CD4-positive, alpha-beta memory T cell (primary cell): ENCODE results near the gene KCNA5. TPM values are rescaled to one million over a fixed set of nuclear protein-coding genes. Genes with fewer than 3 reads are reported as not detected.

Experiments used
- CTCF ChIA-PET: fragments of 350-600 bp; sonication (Branson Sonifier 250); formaldehyde crosslinking; loops from one replicate; lab custom pipeline; 2021; ENCODE audit warnings: inconsistent platforms; ENCODE audit not compliant: partially characterized antibody; lab: Charles Lee
- POLR2A ChIA-PET: fragments of 350-600 bp; sonication (Branson Sonifier 250); formaldehyde crosslinking; loops from one replicate; lab custom pipeline; 2021; ENCODE audit not compliant: partially characterized antibody; lab: Charles Lee
- DNase-seq, 5 donors: peaks; one replicate each; pipeline versions ENCODE4 v3.0.0 to v3.0.0-alpha.2; 2020 to 2022; ENCODE audit warnings: mixed read lengths in 1 of 5
- H3K27ac ChIP-seq: one replicate; pipeline ENCODE4 v1.7.0; 2013; ENCODE audit warnings: low read depth, low read length
- H3K27me3 ChIP-seq: 2 replicates; pipeline ENCODE4 v1.7.0; 2013; ENCODE audit warnings: mild to moderate bottlenecking, low read length, moderate library complexity; ENCODE audit not compliant: insufficient read depth
- H3K36me3 ChIP-seq: 2 replicates; pipeline ENCODE4 v1.7.0; 2013; ENCODE audit warnings: mild to moderate bottlenecking, low read length, moderate library complexity; ENCODE audit not compliant: insufficient read depth
- H3K4me1 ChIP-seq: 2 replicates; pipeline ENCODE4 v1.7.0; 2013; ENCODE audit warnings: mild to moderate bottlenecking, low read length, moderate library complexity; ENCODE audit not compliant: insufficient read depth
- H3K4me3 ChIP-seq, 2 donors: one replicate each; pipeline ENCODE4 v1.7.0; 2013; ENCODE audit warnings: low read length in 2 of 2, mild to moderate bottlenecking in 1 of 2
- H3K9me3 ChIP-seq, 2 donors: one replicate each; pipeline ENCODE4 v1.7.0; 2013; ENCODE audit warnings: low read length in 2 of 2, control low read depth in 1 of 2; ENCODE audit not compliant: control insufficient read depth in 1 of 2
- H3K27ac Mint-ChIP-seq, 7 donors: one replicate each; pipeline ENCODE4 v1.8.0; 2020 to 2021; ENCODE audit warnings: mixed read lengths in 7 of 7, mild to moderate bottlenecking in 6 of 7, inconsistent platforms in 3 of 7, moderate library complexity in 3 of 7
- H3K27me3 Mint-ChIP-seq, 2 donors: one replicate each; pipeline ENCODE4 v1.8.0; 2020 to 2021; ENCODE audit warnings: mixed read lengths in 2 of 2
- H3K36me3 Mint-ChIP-seq, 2 donors: one replicate each; pipeline ENCODE4 v1.8.0; 2020 to 2021; ENCODE audit warnings: mixed read lengths in 2 of 2, inconsistent platforms in 1 of 2, mild to moderate bottlenecking in 1 of 2
- H3K4me1 Mint-ChIP-seq, 4 donors: one replicate each; pipeline ENCODE4 v1.8.0; 2020 to 2021; ENCODE audit warnings: mixed read lengths in 4 of 4, mild to moderate bottlenecking in 1 of 4
- H3K4me3 Mint-ChIP-seq, 8 donors: one replicate each; pipeline ENCODE4 v1.8.0; 2020 to 2021; ENCODE audit warnings: mixed read lengths in 8 of 8, mild to moderate bottlenecking in 7 of 8, moderate library complexity in 6 of 8, inconsistent platforms in 3 of 8
- H3K9me3 Mint-ChIP-seq, 8 donors: one replicate each; pipeline ENCODE4 v1.8.0; 2020 to 2021; ENCODE audit warnings: mixed read lengths in 8 of 8, mild to moderate bottlenecking in 5 of 8, inconsistent platforms in 3 of 8, moderate library complexity in 1 of 8
- intact Hi-C: fragments of 100-400 bp; cut with micrococcal nuclease; formaldehyde crosslinking; loops from one replicate; pipeline ENCODE4 v1.15.1; 2023
- polyA plus RNA-seq, 2 donors: library from polyadenylated mRNA; unstranded; fragments of 300-500 nt; fragmentation: Illumina TruSeq; gene quantifications; one replicate each; pipeline ENCODE4 v1.2.3, GENCODE V29; 2021
- total RNA-seq, 2 experiments: library from RNA; stranded (reverse); gene quantifications; one replicate each; pipeline ENCODE4 v1.2.3, GENCODE V29; 2021

KCNA5 gene
- total and polyA plus RNA-seq, 4 experiments from 2014 or later: not detected

GRCh38 chr12:5017638-5018348 is 25.9 kb upstream of the KCNA5 start:
- Histone ChIP-seq H3K27ac (no peak overlapping the region), H3K36me3 (no peaks in the 10 kb centered on the region), H3K4me3 (no peak overlapping the region), H3K4me1 (no peaks in the 10 kb centered on the region), H3K9me3 (no peaks in the 10 kb centered on the region), H3K27me3 (no peaks in the 10 kb centered on the region)
- Mint-ChIP-seq H3K27ac (no peak overlapping the region), H3K36me3 (no peaks in the 10 kb centered on the region), H3K27me3 (peaks cover 2 to 14% of the 10 kb centered on the region in 2 donors), H3K4me1 (no peaks in the 10 kb centered on the region), H3K9me3 (no peaks in the 10 kb centered on the region), H3K4me3 (no peak overlapping the region)
- ChIA-PET CTCF (no interaction called here), POLR2A (no interaction called here)
- intact Hi-C loops: no loop called here
- DNase-seq: no peak

DNA sequence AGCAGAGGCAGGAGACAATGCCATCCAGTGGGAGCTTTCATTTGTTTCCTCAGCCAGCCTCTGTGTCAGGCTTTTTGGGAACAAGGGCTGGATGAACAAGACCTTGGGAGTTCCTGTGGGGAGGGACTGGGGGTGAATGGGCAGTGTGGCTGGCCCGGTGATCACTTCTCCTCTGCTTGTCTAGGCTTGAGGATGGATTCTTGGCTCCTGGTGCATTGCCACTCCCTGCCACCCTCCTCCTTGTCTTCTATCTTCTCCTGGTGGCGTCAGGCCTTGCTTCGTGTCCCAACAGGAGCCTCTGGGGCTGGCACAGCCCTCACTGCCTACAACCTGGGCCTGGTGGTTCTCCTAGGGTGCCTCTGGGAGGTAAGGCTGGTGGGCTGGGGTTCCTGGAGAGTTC is 25.0 kb upstream of the KCNA5 start:
- H3K4me1 ChIP-seq: no peaks in the 10 kb centered on the region
- no peaks in the 10 kb centered on the region for H3K9me3 ChIP-seq
- no peak overlapping the region for H3K27ac ChIP-seq
- ChIA-PET CTCF (interaction anchor here (0.6 kb wide), 1 partner anchor 170 kb away, joined by 3 read pairs; no protein-coding TSS in a partner anchor), POLR2A (no interaction called here)
- Mint-ChIP-seq H3K4me1 (no peaks in the 10 kb centered on the region), H3K27ac (no peak overlapping the region), H3K27me3 (peaks cover 2 to 17% of the 10 kb centered on the region in 2 donors), H3K4me3 (no peak overlapping the region), H3K9me3 (no peaks in the 10 kb centered on the region), H3K36me3 (no peaks in the 10 kb centered on the region)
- DNase-seq: no peak
- intact Hi-C loops: no loop called here
- no peaks in the 10 kb centered on the region for H3K27me3 ChIP-seq
- H3K36me3 ChIP-seq: no peaks in the 10 kb centered on the region
- no peak overlapping the region for H3K4me3 ChIP-seq

DNA sequence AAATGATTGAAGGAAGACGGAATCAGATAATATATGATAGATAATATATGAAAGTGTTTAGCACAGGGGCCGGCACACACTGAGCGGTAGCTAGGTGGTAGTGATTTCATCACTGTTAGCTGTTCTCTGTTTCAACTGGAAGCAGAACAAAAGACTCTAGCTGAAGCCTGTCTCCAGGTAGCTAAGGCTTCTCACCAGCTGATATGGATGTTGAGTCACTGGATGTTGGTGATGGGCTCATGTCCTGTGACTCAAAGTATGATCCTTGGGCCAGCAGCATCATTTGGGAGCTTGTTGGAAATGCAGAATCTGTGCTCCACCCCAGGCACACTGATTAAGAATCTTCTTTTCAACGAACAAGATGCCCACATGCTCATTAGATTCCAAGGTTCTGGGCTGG is 21.7 kb upstream of the KCNA5 start:
- DNase-seq: no peak
- ChIA-PET POLR2A (no interaction called here), CTCF (interaction anchor here (0.8 to 2.0 kb wide), 9 partner anchors 9 to 165 kb away, joined by 3 to 8 read pairs (median 4); no protein-coding TSS in a partner anchor)
- Mint-ChIP-seq H3K4me3 (no peak overlapping the region), H3K36me3 (no peaks in the 10 kb centered on the region), H3K4me1 (no peaks in the 10 kb centered on the region), H3K27me3 (peaks cover 12 to 27% of the 10 kb centered on the region in 2 donors), H3K9me3 (no peaks in the 10 kb centered on the region), H3K27ac (no peak overlapping the region)
- Histone ChIP-seq H3K4me1 (no peaks in the 10 kb centered on the region), H3K4me3 (no peak overlapping the region), H3K27me3 (no peaks in the 10 kb centered on the region), H3K36me3 (no peaks in the 10 kb centered on the region), H3K27ac (no peak overlapping the region), H3K9me3 (no peaks in the 10 kb centered on the region)
- intact Hi-C loops: no loop called here

DNA sequence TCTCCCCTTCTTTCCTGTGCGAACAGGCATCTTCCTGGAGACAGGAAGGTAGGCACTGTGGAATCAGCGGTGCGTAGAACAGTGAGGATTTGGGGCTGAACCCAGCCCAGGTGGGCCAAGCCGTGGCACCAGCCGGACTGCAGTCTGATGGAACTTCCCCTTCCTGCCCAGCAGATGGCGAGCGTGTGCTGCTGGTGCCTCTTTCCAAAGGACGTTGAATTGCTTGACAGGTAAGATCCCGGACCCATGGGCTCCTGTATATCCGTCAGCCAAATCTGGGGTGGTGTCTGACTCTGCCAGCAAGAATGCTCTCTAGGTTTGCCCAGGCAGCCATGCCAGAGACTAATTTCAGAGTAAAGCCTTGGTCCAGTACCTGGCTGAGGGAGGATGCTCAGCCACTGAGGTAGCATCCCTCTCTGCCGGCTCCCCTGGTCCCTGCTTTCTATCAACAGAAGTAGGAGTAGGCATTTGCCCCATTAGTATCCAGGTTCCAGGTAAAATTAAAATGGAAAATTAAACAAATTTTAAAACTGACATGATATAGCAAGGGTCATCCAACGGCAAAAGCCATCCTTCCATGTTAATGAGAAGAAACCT is 21.1 kb upstream of the KCNA5 start:
- Mint-ChIP-seq H3K36me3 (no peaks in the 10 kb centered on the region), H3K4me1 (no peaks in the 10 kb centered on the region), H3K9me3 (no peaks in the 10 kb centered on the region), H3K27ac (no peak overlapping the region), H3K4me3 (no peak overlapping the region), H3K27me3 (peaks cover 15 to 27% of the 10 kb centered on the region in 2 donors)
- no peaks in the 10 kb centered on the region for H3K9me3 ChIP-seq
- intact Hi-C loops: no loop called here
- H3K27ac ChIP-seq: no peak overlapping the region
- peak in 3 of 5 donors; percentile 11 to 16 (median 14) for DNase-seq
- H3K4me1 ChIP-seq: no peaks in the 10 kb centered on the region
- no peaks in the 10 kb centered on the region for H3K36me3 ChIP-seq
- ChIA-PET CTCF (interaction anchor here (0.8 to 2.0 kb wide), 11 partner anchors 8 to 166 kb away, joined by 3 to 8 read pairs (median 4); no protein-coding TSS in a partner anchor), POLR2A (no interaction called here)
- H3K27me3 ChIP-seq: no peaks in the 10 kb centered on the region
- no peak overlapping the region for H3K4me3 ChIP-seq

DNA sequence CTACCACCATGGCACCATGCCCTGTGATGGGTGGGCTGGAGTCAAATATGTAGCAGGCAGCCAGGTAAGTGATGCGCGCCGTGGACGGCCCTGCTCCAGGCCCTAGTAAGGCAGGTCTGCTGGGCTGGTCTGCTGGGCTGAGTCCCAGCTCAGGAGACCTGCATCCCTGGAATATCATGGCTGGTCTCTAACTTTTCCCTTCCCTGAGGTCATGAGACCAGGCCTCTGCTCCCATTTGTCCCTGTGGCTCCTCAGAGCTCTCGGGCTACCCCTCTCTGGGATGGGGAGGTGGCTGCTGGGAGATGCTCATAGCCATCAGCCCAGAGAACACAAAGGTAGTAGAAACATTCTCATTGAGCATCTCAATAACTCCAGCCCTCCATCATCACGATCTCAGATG is 19.8 kb upstream of the KCNA5 start:
- no peak overlapping the region for H3K4me3 Mint-ChIP-seq
- ChIA-PET CTCF (interaction anchor here (0.7 to 1.8 kb wide), 4 partner anchors 8 to 696 kb away, joined by 3 to 6 read pairs (median 4); no protein-coding TSS in a partner anchor), POLR2A (no interaction called here)
- DNase-seq: no peak
- H3K4me1 ChIP-seq: no peaks in the 10 kb centered on the region
- no peaks in the 10 kb centered on the region for H3K27me3 ChIP-seq
- H3K27ac Mint-ChIP-seq: no peak overlapping the region
- H3K36me3 ChIP-seq: no peaks in the 10 kb centered on the region
- no peak overlapping the region for H3K4me3 ChIP-seq
- no peaks in the 10 kb centered on the region for H3K4me1 Mint-ChIP-seq
- H3K9me3 Mint-ChIP-seq: no peaks in the 10 kb centered on the region
- intact Hi-C loops: no loop called here
- H3K36me3 Mint-ChIP-seq: no peaks in the 10 kb centered on the region
- peaks cover 17 to 28% of the 10 kb centered on the region in 2 donors for H3K27me3 Mint-ChIP-seq
- no peaks in the 10 kb centered on the region for H3K9me3 ChIP-seq
- H3K27ac ChIP-seq: no peak overlapping the region

DNA sequence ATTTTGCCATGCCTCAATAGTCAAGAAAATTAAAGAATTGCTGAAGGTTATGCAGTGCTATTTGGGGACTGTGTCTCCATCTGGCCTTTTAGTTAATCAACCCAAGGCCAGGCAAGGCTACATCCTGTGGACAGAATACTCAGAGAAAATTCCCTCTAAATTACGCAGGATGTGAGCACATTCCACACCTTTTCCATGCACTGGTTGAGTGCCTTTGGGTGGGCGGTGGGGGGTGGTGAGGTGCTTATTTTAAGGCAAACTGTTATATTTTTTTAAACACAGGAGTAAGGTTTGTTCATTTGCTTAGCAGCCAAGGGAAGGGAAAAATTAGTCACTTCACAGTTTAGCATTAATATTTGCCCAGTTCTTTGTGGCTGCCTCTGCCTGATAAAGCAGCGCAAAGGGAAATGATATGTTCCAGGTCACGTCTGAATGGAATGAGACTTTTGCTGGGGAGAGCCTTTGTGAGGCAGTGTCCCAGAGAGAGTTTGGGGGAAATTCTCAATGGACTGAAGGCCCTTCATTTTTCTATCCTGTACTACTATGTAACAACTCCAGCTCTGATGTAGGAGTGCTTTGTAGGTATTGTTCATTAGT is 17.2 kb upstream of the KCNA5 start:
- H3K4me1 Mint-ChIP-seq: no peaks in the 10 kb centered on the region
- H3K27me3 Mint-ChIP-seq: peaks cover 20 to 33% of the 10 kb centered on the region in 2 donors
- no peak overlapping the region for H3K4me3 Mint-ChIP-seq
- Histone ChIP-seq H3K27ac (no peak overlapping the region), H3K36me3 (no peaks in the 10 kb centered on the region), H3K4me3 (no peak overlapping the region), H3K9me3 (no peaks in the 10 kb centered on the region), H3K27me3 (no peaks in the 10 kb centered on the region), H3K4me1 (no peaks in the 10 kb centered on the region)
- intact Hi-C loops: no loop called here
- no peak for DNase-seq
- CTCF ChIA-PET: no interaction called here
- peaks cover 0 to 2% (median 0%) of the 10 kb centered on the region in 8 donors for H3K9me3 Mint-ChIP-seq
- H3K36me3 Mint-ChIP-seq: no peaks in the 10 kb centered on the region
- no peak overlapping the region for H3K27ac Mint-ChIP-seq
- POLR2A ChIA-PET: no interaction called here

DNA sequence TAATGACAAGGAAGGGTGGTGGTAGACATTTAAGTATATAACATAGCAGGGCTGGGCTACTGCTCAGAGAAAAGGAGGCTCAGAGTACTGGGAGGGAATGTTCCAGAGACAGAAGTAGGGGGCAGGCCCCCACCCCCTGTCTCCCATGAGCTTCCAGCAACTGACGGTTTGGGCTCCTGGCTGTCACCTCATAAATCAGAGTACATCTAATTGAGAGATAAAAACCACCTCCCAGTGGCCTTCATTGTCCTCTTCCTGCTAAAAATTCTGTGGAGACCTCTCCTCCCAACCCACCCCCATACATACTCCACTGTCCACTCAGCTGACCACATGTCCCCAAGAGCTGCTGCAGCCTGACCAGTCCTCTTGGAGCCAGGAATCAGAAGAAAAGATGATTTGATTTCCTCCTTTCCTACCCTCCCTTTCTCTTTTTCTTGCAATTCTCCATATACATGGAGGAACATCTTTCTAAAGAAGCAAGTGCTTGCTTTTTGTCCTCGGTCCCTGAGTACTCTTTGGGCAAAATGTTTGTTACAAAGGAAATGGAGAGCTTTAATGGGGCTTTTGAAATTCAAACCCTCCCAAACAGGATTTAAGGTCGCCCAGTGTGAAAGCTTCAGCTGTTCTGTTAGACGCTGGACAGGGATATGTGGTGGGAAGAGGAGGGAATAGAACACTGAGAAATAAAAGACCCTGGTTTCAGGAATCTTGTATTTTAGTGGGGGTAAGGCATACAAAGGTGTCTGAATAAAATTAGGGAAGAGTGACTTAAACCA is 16.4 kb upstream of the KCNA5 start:
- Mint-ChIP-seq H3K4me1 (no peaks in the 10 kb centered on the region), H3K27ac (no peak overlapping the region), H3K4me3 (no peak overlapping the region), H3K27me3 (peaks cover 21 to 32% of the 10 kb centered on the region in 2 donors), H3K9me3 (peaks cover 0 to 2% (median 0%) of the 10 kb centered on the region in 8 donors), H3K36me3 (no peaks in the 10 kb centered on the region)
- Histone ChIP-seq H3K27me3 (no peaks in the 10 kb centered on the region), H3K9me3 (no peaks in the 10 kb centered on the region), H3K4me1 (no peaks in the 10 kb centered on the region), H3K27ac (no peak overlapping the region), H3K4me3 (no peak overlapping the region), H3K36me3 (no peaks in the 10 kb centered on the region)
- POLR2A ChIA-PET: no interaction called here
- DNase-seq: no peak
- intact Hi-C loops: no loop called here
- CTCF ChIA-PET: no interaction called here
